Measurements from ENCODE around the gene MB21D2. TPM values are rescaled to one million over a fixed set of nuclear protein-coding genes. Genes with fewer than 3 reads are reported as not detected.

The MB21D2 gene
- total RNA-seq, 1 donor from 2014 or later: 8.9 TPM

DNA sequence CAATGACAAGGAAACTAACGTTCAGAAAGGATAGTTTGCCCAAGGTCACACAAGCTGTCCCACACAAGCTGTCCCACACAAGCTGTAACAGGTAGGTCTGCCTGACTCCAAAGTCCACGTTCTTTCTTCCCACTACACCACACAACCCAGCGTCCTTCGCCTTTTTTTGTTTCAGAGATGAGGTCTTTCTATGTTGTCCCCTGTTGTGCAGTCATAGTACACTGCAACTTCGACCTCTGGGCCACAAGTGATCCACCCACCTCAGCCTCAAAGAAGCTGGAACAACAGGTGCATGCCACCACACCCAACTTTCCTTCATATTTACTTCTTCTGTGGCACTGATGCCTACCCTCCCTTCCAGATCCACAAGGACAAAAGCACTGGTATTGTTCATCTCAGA lies 21.4 kb downstream of the MB21D2 start:
- Mint-ChIP-seq H3K36me3 (ENCODE audit: low read depth) (peaks cover 2% of the 10 kb centered on the region), H3K4me1 (ENCODE audit: low read depth) (peaks cover 38% of the 10 kb centered on the region)

DNA sequence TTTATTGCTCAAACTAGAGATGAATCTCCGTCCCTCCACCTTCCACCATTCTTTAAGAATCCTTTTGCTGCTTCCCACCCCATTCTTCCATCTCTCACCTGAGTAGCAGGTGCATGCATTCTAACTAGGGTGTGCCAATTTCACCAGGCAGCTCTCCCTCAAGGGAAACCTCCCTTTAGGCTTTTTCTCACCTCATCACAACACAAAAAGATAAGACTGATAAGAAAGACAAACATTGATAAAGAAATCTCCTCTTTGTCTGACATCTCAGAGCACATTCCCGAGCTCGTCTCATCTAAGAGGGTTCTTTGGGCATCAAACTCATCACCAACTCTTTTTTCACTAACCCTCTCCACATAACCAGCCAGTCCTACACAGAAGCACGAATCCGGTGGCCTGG lies 23.0 kb downstream of the MB21D2 start:
- peak overlapping the region; percentile 19 for H3K27ac Mint-ChIP-seq (ENCODE audit: unreplicated experiment)
- no peak overlapping the region for H3K4me3 Mint-ChIP-seq (ENCODE audit: unreplicated experiment)
- no peaks in the 10 kb centered on the region for H3K9me3 Mint-ChIP-seq (ENCODE audit: low read depth)
- TF ChIP-seq CTCF (IDR thresholded peaks at IDR 0.05): no peak
- H3K36me3 Mint-ChIP-seq (ENCODE audit: low read depth): peaks cover 2% of the 10 kb centered on the region
- no peaks in the 10 kb centered on the region for H3K27me3 Mint-ChIP-seq (ENCODE audit: low read depth)
- DNase-seq (ENCODE audit: low spot score): no peak
- peaks cover 42% of the 10 kb centered on the region for H3K4me1 Mint-ChIP-seq (ENCODE audit: low read depth)

More for the DNA sequence above, 21.4 kb downstream of the MB21D2 start:
- Mint-ChIP-seq H3K4me3 (ENCODE audit: unreplicated experiment) (no peak overlapping the region), H3K9me3 (ENCODE audit: low read depth) (no peaks in the 10 kb centered on the region), H3K27ac (ENCODE audit: unreplicated experiment) (no peak overlapping the region), H3K27me3 (ENCODE audit: low read depth) (no peaks in the 10 kb centered on the region)
- no peak for TF ChIP-seq CTCF (IDR thresholded peaks at IDR 0.05)
- no peak for DNase-seq (ENCODE audit: low spot score)

DNA sequence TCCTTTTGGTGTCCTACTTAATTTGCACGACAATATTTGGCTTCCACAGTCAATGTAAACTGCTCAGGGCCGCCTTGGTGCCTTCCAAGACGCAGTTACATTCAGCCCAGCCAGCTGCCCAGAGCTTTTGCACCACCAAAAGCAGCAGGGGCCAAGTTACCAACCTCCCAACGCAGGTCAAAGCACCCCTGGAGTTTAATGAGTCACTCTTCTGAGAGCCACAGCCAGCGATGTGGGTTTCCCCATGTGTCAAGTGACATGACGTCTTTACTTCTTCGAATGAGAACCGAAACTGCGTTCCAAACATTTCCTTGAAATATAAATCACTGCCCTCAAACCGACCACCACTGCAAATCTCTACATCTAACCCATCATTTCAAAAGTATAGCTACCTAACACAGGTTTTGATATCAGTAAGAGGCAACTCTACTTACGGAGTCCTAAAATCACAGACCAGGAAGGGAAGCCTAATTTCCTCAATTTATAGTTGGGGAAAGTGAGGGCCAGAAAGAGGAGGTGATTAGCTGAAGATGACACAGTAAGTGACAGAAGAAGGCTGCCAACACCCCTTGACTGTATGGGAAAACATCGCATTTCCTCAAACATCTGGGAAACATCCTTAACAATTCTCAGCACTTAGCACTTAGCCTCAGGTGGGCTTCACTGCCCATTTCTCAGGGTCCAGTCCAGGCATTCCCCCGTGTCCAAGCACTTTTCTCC lies 24.5 kb downstream of the MB21D2 start:
- H3K4me1 Mint-ChIP-seq (ENCODE audit: low read depth): peaks cover 54% of the 10 kb centered on the region
- DNase-seq (ENCODE audit: low spot score): no peak
- H3K9me3 Mint-ChIP-seq (ENCODE audit: low read depth): no peaks in the 10 kb centered on the region
- H3K27ac Mint-ChIP-seq (ENCODE audit: unreplicated experiment): peak overlapping the region; percentile 87
- no peak for TF ChIP-seq CTCF (IDR thresholded peaks at IDR 0.05)
- H3K27me3 Mint-ChIP-seq (ENCODE audit: low read depth): no peaks in the 10 kb centered on the region
- no peaks in the 10 kb centered on the region for H3K36me3 Mint-ChIP-seq (ENCODE audit: low read depth)
- peak overlapping the region; percentile 54 for H3K4me3 Mint-ChIP-seq (ENCODE audit: unreplicated experiment)

GRCh38 chr3:192890347-192891335 lies 27.0 kb downstream of the MB21D2 start:
- peaks cover 77% of the 10 kb centered on the region for H3K4me1 Mint-ChIP-seq (ENCODE audit: low read depth)

More at GRCh38 chr3:192890347-192891335, 27.0 kb downstream of the MB21D2 start:
- H3K36me3 Mint-ChIP-seq (ENCODE audit: low read depth): no peaks in the 10 kb centered on the region
- no peak for DNase-seq (ENCODE audit: low spot score)
- no peaks in the 10 kb centered on the region for H3K27me3 Mint-ChIP-seq (ENCODE audit: low read depth)
- H3K4me3 Mint-ChIP-seq (ENCODE audit: unreplicated experiment): no peak overlapping the region
- no peaks in the 10 kb centered on the region for H3K9me3 Mint-ChIP-seq (ENCODE audit: low read depth)
- H3K27ac Mint-ChIP-seq (ENCODE audit: unreplicated experiment): peak overlapping the region; percentile 96
- no peak for TF ChIP-seq CTCF (IDR thresholded peaks at IDR 0.05)

All from chondrocyte (in vitro differentiated cells).